ENCODE data around the gene LRP1-AS. TPM values are rescaled to one million over a fixed set of nuclear protein-coding genes. Genes with fewer than 3 reads are reported as not detected.

LRP1-AS gene
- total RNA-seq, 1 experiment from 2014 or later = not detected

DNA sequence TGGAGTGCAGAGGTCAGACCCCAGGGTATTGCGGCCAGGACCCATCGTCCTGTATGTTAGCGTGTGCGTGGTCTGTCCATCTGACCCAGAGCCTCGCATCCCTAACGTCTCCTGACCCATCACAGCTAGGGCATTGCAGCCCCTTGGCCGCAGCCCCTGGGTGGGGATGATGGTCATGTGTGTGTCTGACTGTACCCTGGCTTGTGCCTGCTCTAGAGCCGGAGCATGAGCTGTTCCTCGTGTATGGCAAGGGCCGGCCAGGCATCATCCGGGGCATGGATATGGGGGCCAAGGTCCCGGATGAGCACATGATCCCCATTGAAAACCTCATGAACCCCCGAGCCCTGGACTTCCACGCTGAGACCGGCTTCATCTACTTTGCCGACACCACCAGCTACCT, 10.8 kb upstream of the LRP1-AS start:
- DNase-seq = no peak
- Mint-ChIP-seq H3K9me3 (ENCODE audit: low read depth, unreplicated experiment) (no peaks in the 10 kb centered on the region), H3K27ac (ENCODE audit: unreplicated experiment) (no peak overlapping the region), H3K27me3 (ENCODE audit: unreplicated experiment) (peaks cover 17% of the 10 kb centered on the region), H3K4me3 (ENCODE audit: low read depth, unreplicated experiment) (no peak overlapping the region), H3K36me3 (ENCODE audit: insufficient read depth, unreplicated experiment) (no peaks in the 10 kb centered on the region), H3K4me1 (ENCODE audit: low read depth, unreplicated experiment) (no peaks in the 10 kb centered on the region)
- CTCF ChIA-PET = interaction anchor here (1.2 kb wide), 1 partner anchor 31 kb away, joined by 4 read pairs; no protein-coding TSS in a partner anchor
- intact Hi-C loops (cut with micrococcal nuclease; ENCODE audit: unreplicated experiment) = no loop called here
- TF ChIP-seq CTCF (IDR thresholded peaks at IDR 0.05; ENCODE audit: unreplicated experiment) = no peak
- BruUV-seq (replicated peaks) = no TSS peak

DNA sequence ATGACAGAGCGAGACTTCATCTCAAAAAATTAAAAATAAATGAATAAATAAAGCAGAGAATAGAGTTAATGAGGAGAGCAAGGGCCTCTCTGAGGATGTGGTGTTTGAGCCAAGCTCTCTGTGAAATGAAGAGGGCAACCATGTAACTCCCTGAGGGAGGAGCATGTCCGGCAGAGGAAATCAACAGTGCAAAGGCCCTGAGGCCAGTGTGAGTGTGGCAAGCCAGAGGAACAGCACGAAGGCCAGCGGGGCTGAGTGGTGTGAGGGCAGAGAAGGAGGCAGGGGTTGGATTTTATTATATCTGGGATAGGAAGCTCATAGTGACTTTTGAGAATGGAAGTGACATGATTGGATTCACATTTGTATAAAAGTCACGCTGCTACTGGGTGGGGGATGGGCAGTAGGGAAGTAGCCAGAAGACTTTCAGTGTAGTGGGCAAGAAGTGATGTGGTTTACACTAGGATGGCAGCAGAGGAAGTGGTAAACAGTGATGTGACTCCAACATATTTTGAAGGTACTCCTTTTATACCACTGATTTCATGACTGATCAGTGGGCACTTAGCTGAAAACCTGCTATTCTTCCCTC, 10.3 kb upstream of the LRP1-AS start:
- no TSS peak for BruUV-seq (replicated peaks)

GRCh38 chr12:57156701-57157403, 9.4 kb upstream of the LRP1-AS start:
- no peaks in the 10 kb centered on the region for H3K9me3 Mint-ChIP-seq (ENCODE audit: low read depth, unreplicated experiment)
- no peak for DNase-seq
- no peaks in the 10 kb centered on the region for H3K4me1 Mint-ChIP-seq (ENCODE audit: low read depth, unreplicated experiment)
- H3K36me3 Mint-ChIP-seq (ENCODE audit: insufficient read depth, unreplicated experiment) = no peaks in the 10 kb centered on the region
- CTCF ChIA-PET = interaction anchor here (0.6 to 1.2 kb wide), 2 partner anchors 30 to 500 kb away, joined by 3 to 4 read pairs; no protein-coding TSS in a partner anchor
- no peak overlapping the region for H3K4me3 Mint-ChIP-seq (ENCODE audit: low read depth, unreplicated experiment)
- H3K27ac Mint-ChIP-seq (ENCODE audit: unreplicated experiment) = no peak overlapping the region
- no peak for TF ChIP-seq CTCF (IDR thresholded peaks at IDR 0.05; ENCODE audit: unreplicated experiment)
- BruUV-seq (replicated peaks) = no TSS peak
- intact Hi-C loops (cut with micrococcal nuclease; ENCODE audit: unreplicated experiment) = no loop called here
- H3K27me3 Mint-ChIP-seq (ENCODE audit: unreplicated experiment) = peaks cover 14% of the 10 kb centered on the region

More for the DNA sequence above, 10.3 kb upstream of the LRP1-AS start:
- Mint-ChIP-seq H3K36me3 (ENCODE audit: insufficient read depth, unreplicated experiment) (no peaks in the 10 kb centered on the region), H3K4me3 (ENCODE audit: low read depth, unreplicated experiment) (no peak overlapping the region), H3K27ac (ENCODE audit: unreplicated experiment) (no peak overlapping the region), H3K27me3 (ENCODE audit: unreplicated experiment) (peaks cover 19% of the 10 kb centered on the region), H3K4me1 (ENCODE audit: low read depth, unreplicated experiment) (no peaks in the 10 kb centered on the region), H3K9me3 (ENCODE audit: low read depth, unreplicated experiment) (no peaks in the 10 kb centered on the region)
- intact Hi-C loops (cut with micrococcal nuclease; ENCODE audit: unreplicated experiment) = no loop called here
- CTCF ChIA-PET = interaction anchor here (1.2 kb wide), 1 partner anchor 31 kb away, joined by 4 read pairs; no protein-coding TSS in a partner anchor
- TF ChIP-seq CTCF (IDR thresholded peaks at IDR 0.05; ENCODE audit: unreplicated experiment) = no peak
- no peak for DNase-seq

GRCh38 chr12:57154804-57155434, 7.5 kb upstream of the LRP1-AS start:
- Mint-ChIP-seq H3K9me3 (ENCODE audit: low read depth, unreplicated experiment) (no peaks in the 10 kb centered on the region), H3K27ac (ENCODE audit: unreplicated experiment) (no peak overlapping the region), H3K4me3 (ENCODE audit: low read depth, unreplicated experiment) (no peak overlapping the region), H3K4me1 (ENCODE audit: low read depth, unreplicated experiment) (no peaks in the 10 kb centered on the region), H3K27me3 (ENCODE audit: unreplicated experiment) (peaks cover 14% of the 10 kb centered on the region), H3K36me3 (ENCODE audit: insufficient read depth, unreplicated experiment) (no peaks in the 10 kb centered on the region)
- intact Hi-C loops (cut with micrococcal nuclease; ENCODE audit: unreplicated experiment) = no loop called here
- DNase-seq = no peak
- CTCF ChIA-PET = interaction anchor here (0.7 kb wide), 1 partner anchor 18 kb away, joined by 3 read pairs; no protein-coding TSS in a partner anchor
- TF ChIP-seq CTCF (IDR thresholded peaks at IDR 0.05; ENCODE audit: unreplicated experiment) = no peak
- BruUV-seq (replicated peaks) = no TSS peak

Measured in Calu3 (cell line).